ENCODE measurements around the gene HEXIM2.

DNA sequence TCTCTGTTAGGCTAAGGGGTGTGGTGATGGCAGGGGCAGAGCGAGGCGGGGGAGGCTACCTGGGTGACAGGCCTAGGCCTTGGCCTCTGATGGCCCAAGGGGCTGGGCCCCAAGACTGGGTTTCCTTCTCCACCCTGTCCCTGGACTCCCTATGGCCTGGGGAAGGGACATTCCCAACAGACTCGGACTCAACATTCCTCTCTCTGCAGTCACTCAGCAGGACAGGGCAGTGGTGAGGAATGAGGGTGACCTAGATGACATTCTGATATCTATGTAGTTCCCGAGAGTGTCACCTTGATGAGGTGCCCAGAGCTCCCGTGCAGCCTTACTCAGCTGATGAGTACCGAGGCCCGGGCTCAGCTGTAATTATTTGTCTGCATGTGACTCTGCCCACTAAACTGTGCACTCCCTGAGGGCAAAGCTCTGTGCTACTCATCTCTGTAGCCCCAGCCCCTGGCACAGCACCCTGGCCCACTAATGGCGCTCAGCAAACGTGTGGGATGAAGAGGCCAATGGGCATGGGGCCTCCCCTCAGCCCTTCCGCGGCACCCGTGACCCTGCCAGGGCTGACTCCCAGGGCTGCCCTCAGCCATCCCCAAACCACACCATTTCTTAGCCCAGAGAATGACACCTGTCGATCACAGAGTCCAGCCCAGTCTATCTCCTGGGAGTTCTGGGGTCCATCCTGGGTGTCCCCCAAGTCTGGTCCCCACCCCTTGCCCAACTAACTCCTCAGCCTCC lies 31.6 kb upstream of the HEXIM2 start:
- TF ChIP-seq CTCF (tag by site-specific recombination; IDR thresholded peaks at IDR 0.05), result no peak
- no peak for TF ChIP-seq ZNF184 (tag by site-specific recombination; IDR thresholded peaks at IDR 0.05)
- TF ChIP-seq ZNF600 (tag by site-specific recombination; IDR thresholded peaks at IDR 0.05), result no peak
- TF ChIP-seq TRIM28 (IDR thresholded peaks at IDR 0.05; ENCODE audit: borderline replicate concordance, low read length), result no peak
- no peak for TF ChIP-seq YY2 (tag by site-specific recombination; IDR thresholded peaks at IDR 0.05)
- TF ChIP-seq SETDB1 (IDR thresholded peaks at IDR 0.05; ENCODE audit: insufficient read length, low read length), result no peak
- TF ChIP-seq ZNF16 (tag by site-specific recombination; IDR thresholded peaks at IDR 0.05; ENCODE audit: low read depth), result no peak
- TF ChIP-seq ZNF350 (tag by site-specific recombination; IDR thresholded peaks at IDR 0.05), result no peak

Measured in HEK293 (cell line).